Activated CD4-positive, alpha-beta T cell treated with anti-CD3 and anti-CD28 coated beads for 1 hour (primary cell): Measurements from ENCODE around the gene CD200R1.

ENCODE experiments used
- DNase-seq: peaks from one replicate; pipeline ENCODE4 v3.0.0-alpha.2; 2020

CD200R1 gene

GRCh38 chr3:112884678-112885290, 90.1 kb downstream of the CD200R1 start:
- no peak for DNase-seq

- DNase-seq = no peak
Measured at GRCh38 chr3:112881891-112882290, 93.0 kb downstream of the CD200R1 start.

- DNase-seq = no peak
Measured at GRCh38 chr3:112875561-112875960, 99.3 kb downstream of the CD200R1 start.

- DNase-seq = no peak
Measured at GRCh38 chr3:112874725-112875124, 100.2 kb downstream of the CD200R1 start.

GRCh38 chr3:112873632-112874031, 101.3 kb downstream of the CD200R1 start:
- no peak for DNase-seq

GRCh38 chr3:112871735-112872134, 103.2 kb downstream of the CD200R1 start:
- DNase-seq = no peak
